Colon (tissue), 2 donors: ENCODE results near the gene FOXB1.

Source experiments
- FAIRE-seq: peaks from 2 replicates; lab custom pipeline; 2012; peaks lifted over from hg19 to GRCh38; lab: Jason Lieb, UNC
- donor health status: control.
- donor health status: control.

Gene FOXB1

GRCh38 chr15:59998950-59999611 lies 5.0 kb upstream of the FOXB1 start:
- FAIRE-seq, result no peak

GRCh38 chr15:59999612-60000112 lies 4.4 kb upstream of the FOXB1 start:
- no peak for FAIRE-seq

- FAIRE-seq, result no peak
Measured at GRCh38 chr15:60000113-60000823, 3.8 kb upstream of the FOXB1 start.

- no peak for FAIRE-seq
Measured at GRCh38 chr15:60000824-60001609, 3.1 kb upstream of the FOXB1 start.

GRCh38 chr15:60001610-60002527 lies 2.2 kb upstream of the FOXB1 start:
- no peak for FAIRE-seq

GRCh38 chr15:60002528-60003218 lies 1.4 kb upstream of the FOXB1 start:
- FAIRE-seq, result no peak

- FAIRE-seq, result no peak
Measured at GRCh38 chr15:60003243-60004008, 685 bp upstream of the FOXB1 start.

GRCh38 chr15:60004846-60005351 lies 788 bp downstream of the FOXB1 start:
- no peak for FAIRE-seq

- no peak for FAIRE-seq
Measured at GRCh38 chr15:60005352-60006202, 1.5 kb downstream of the FOXB1 start.

- no peak for FAIRE-seq
Measured at GRCh38 chr15:60006203-60006862, 2.2 kb downstream of the FOXB1 start.

GRCh38 chr15:60006873-60007272 lies 2.8 kb downstream of the FOXB1 start:
- no peak for FAIRE-seq

GRCh38 chr15:60009124-60009960 lies 5.2 kb downstream of the FOXB1 start:
- FAIRE-seq, result no peak

GRCh38 chr15:60009980-60010732 lies 6.0 kb downstream of the FOXB1 start:
- no peak for FAIRE-seq

- no peak for FAIRE-seq
Measured at GRCh38 chr15:60010858-60011257, 6.7 kb downstream of the FOXB1 start.

- no peak for FAIRE-seq
Measured at GRCh38 chr15:60012695-60013094, 8.6 kb downstream of the FOXB1 start.

GRCh38 chr15:60017538-60018520 lies 13.7 kb downstream of the FOXB1 start:
- no peak for FAIRE-seq
